ENCODE results near the gene PCDHB11.
"Not testable (repeated sequence)": the region's sequence is repeated elsewhere in the genome, so short reads cannot be mapped to it uniquely, and the experiment has no call there.

Gene PCDHB11

GRCh38 chr5:141186897-141187512, 12.4 kb upstream of the PCDHB11 start, which contains the start of gene PCDHB9:
PCDHB9 (plus strand) TSS chr5:141187161; CDS start chr5:141187319, 158 bp downstream.
- peak within 1 kb of the TSS; percentile 19 to 50 (median 45); a peak in 18 of 20 replicates for H3K4me3 ChIP-seq
- H3K9ac ChIP-seq: peak within 1 kb of the TSS in 9 of 11 experiments; percentile 3 to 60 (median 47); a peak in 6 of 22 replicates

GRCh38 chr5:141188682-141189081, 10.7 kb upstream of the PCDHB11 start:
- not testable (repeated sequence) for H3K4me2 ChIP-seq, H3K27me3 ChIP-seq, H3K4me1 ChIP-seq, H4K20me1 ChIP-seq, H3K36me3 ChIP-seq, H3K9ac ChIP-seq, H3K4me3 ChIP-seq, H3K27ac ChIP-seq
- H3K9me3 ChIP-seq (replicated peaks in 1 of 11): peaks cover 64 to 80% (median 74%) of the 10 kb centered on the region in 11 experiments

More at GRCh38 chr5:141186897-141187512, 12.4 kb upstream of the PCDHB11 start, which contains the start of gene PCDHB9:
- TF ChIP-seq Cebpa-rat (IDR thresholded peaks at IDR 0.05): no peak
- no peaks in the 10 kb centered on the region for H3K27me3 ChIP-seq
- H3K4me2 ChIP-seq: peak within 1 kb of the TSS in 8 of 11 experiments; percentile 10 to 59 (median 26); a peak in 9 of 22 replicates
- H3K36me3 ChIP-seq: no peaks in the 10 kb centered on the region
- no peaks in the 10 kb centered on the region for H4K20me1 ChIP-seq
- peaks cover 64 to 80% (median 74%) of the 10 kb centered on the region in 11 experiments for H3K9me3 ChIP-seq (replicated peaks in 1 of 11)
- H3K27ac ChIP-seq: peak within 1 kb of the TSS in 7 of 11 experiments; percentile 10 to 52 (median 30); a peak in 4 of 22 replicates
- no peaks in the 10 kb centered on the region for H3K4me1 ChIP-seq

- not testable (repeated sequence) for H4K20me1 ChIP-seq, H3K27ac ChIP-seq, H3K36me3 ChIP-seq, H3K9ac ChIP-seq, H3K27me3 ChIP-seq, H3K4me1 ChIP-seq, H3K4me3 ChIP-seq, H3K4me2 ChIP-seq
- H3K9me3 ChIP-seq (replicated peaks in 1 of 11): peaks cover 63 to 78% (median 73%) of the 10 kb centered on the region in 11 experiments
These were observed 10.3 kb upstream of the PCDHB11 start for GRCh38 chr5:141189131-141189530.

- Histone ChIP-seq H3K36me3 (no peaks in the 10 kb centered on the region), H3K4me3 (no peak within 1 kb of the TSS), H3K4me1 (no peaks in the 10 kb centered on the region), H3K27me3 (no peaks in the 10 kb centered on the region), H3K27ac (no peak within 1 kb of the TSS), H3K9me3 (replicated peaks in 1 of 11) (peaks cover 75 to 89% (median 80%) of the 10 kb centered on the region in 11 experiments), H3K4me2 (no peak within 1 kb of the TSS), H4K20me1 (no peaks in the 10 kb centered on the region), H3K9ac (no peak within 1 kb of the TSS)
- no peak for TF ChIP-seq Cebpa-rat (IDR thresholded peaks at IDR 0.05)
These were observed 7.2 kb upstream of the PCDHB11 start, which contains the start of gene PCDHB10 for GRCh38 chr5:141192110-141192725. PCDHB10 (plus strand) TSS chr5:141192353; CDS start chr5:141192553, 200 bp downstream.

GRCh38 chr5:141194332-141194731, 5.1 kb upstream of the PCDHB11 start:
- peaks cover 75 to 91% (median 85%) of the 10 kb centered on the region in 11 experiments for H3K9me3 ChIP-seq (replicated peaks in 1 of 11)
- not testable (repeated sequence) for H3K4me2 ChIP-seq, H3K27ac ChIP-seq, H3K36me3 ChIP-seq, H3K9ac ChIP-seq, H4K20me1 ChIP-seq, H3K27me3 ChIP-seq, H3K4me1 ChIP-seq, H3K4me3 ChIP-seq

- Histone ChIP-seq H4K20me1 (no peaks in the 10 kb centered on the region), H3K9ac (no peak overlapping the region), H3K4me1 (no peaks in the 10 kb centered on the region), H3K27ac (no peak overlapping the region), H3K4me2 (no peak overlapping the region), H3K9me3 (replicated peaks in 1 of 11) (peaks cover 76 to 91% (median 86%) of the 10 kb centered on the region in 11 experiments), H3K4me3 (peak overlapping the region in 1 of 10 experiments; percentile 13; a peak in 1 of 20 replicates), H3K36me3 (no peaks in the 10 kb centered on the region), H3K27me3 (no peaks in the 10 kb centered on the region)
- no peak for TF ChIP-seq Cebpa-rat (IDR thresholded peaks at IDR 0.05)
These were observed 3.1 kb upstream of the PCDHB11 start for GRCh38 chr5:141196363-141196762.

- H3K4me3 ChIP-seq, H3K27ac ChIP-seq, H4K20me1 ChIP-seq, H3K9ac ChIP-seq, H3K4me1 ChIP-seq, H3K27me3 ChIP-seq, H3K4me2 ChIP-seq, H3K36me3 ChIP-seq: not testable (repeated sequence)
- H3K9me3 ChIP-seq (replicated peaks in 1 of 11): peaks cover 61 to 78% (median 68%) of the 10 kb centered on the region in 11 experiments
These were observed 1.7 kb downstream of the PCDHB11 start for GRCh38 chr5:141201126-141201525.

DNA sequence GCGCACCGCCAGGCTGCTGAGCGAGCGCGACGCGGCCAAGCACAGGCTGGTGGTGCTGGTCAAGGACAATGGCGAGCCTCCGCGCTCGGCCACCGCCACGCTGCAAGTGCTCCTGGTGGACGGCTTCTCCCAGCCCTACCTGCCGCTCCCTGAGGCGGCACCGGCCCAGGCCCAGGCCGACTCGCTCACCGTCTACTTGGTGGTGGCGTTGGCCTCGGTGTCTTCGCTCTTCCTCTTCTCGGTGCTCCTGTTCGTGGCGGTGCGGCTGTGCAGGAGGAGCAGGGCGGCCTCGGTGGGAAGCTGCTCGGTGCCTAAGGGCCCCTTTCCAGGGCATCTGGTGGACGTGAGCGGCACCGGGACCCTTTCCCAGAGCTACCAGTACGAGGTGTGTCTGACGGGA, 2.2 kb downstream of the PCDHB11 start:
- H3K27me3 ChIP-seq, H3K4me2 ChIP-seq, H4K20me1 ChIP-seq, H3K9ac ChIP-seq, H3K27ac ChIP-seq, H3K36me3 ChIP-seq, H3K4me1 ChIP-seq, H3K4me3 ChIP-seq: not testable (repeated sequence)
- H3K9me3 ChIP-seq (replicated peaks in 1 of 11): peaks cover 56 to 73% (median 63%) of the 10 kb centered on the region in 11 experiments

- peaks cover 25 to 48% (median 28%) of the 10 kb centered on the region in 11 experiments for H3K9me3 ChIP-seq (replicated peaks in 1 of 11)
- H3K27ac ChIP-seq: no peak within 1 kb of the TSS
- H4K20me1 ChIP-seq: no peaks in the 10 kb centered on the region
- H3K4me3 ChIP-seq: no peak within 1 kb of the TSS
- no peak for TF ChIP-seq Cebpa-rat (IDR thresholded peaks at IDR 0.05)
- no peaks in the 10 kb centered on the region for H3K4me1 ChIP-seq
- no peak within 1 kb of the TSS for H3K4me2 ChIP-seq
- H3K36me3 ChIP-seq: no peaks in the 10 kb centered on the region
- no peak within 1 kb of the TSS for H3K9ac ChIP-seq
- H3K27me3 ChIP-seq: no peaks in the 10 kb centered on the region
These were observed 9.1 kb downstream of the PCDHB11 start, which contains the start of gene PCDHB12 for GRCh38 chr5:141208478-141208877. PCDHB12 (plus strand) TSS chr5:141208719; CDS start chr5:141208908, 189 bp downstream.

DNA sequence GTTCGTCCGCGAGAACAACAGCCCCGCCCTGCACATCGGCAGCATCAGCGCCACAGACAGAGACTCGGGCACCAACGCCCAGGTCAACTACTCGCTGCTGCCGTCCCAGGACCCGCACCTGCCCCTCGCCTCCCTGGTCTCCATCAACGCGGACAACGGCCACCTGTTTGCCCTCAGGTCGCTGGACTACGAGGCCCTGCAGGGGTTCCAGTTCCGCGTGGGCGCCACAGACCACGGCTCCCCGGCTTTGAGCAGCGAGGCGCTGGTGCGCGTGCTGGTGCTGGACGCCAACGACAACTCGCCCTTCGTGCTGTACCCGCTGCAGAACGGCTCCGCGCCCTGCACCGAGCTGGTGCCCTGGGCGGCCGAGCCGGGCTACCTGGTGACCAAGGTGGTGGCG, 10.9 kb downstream of the PCDHB11 start:
- not testable (repeated sequence) for H4K20me1 ChIP-seq, H3K36me3 ChIP-seq, H3K27ac ChIP-seq, H3K4me3 ChIP-seq, H3K27me3 ChIP-seq, H3K4me2 ChIP-seq, H3K4me1 ChIP-seq, H3K9ac ChIP-seq
- peaks cover 34 to 53% (median 36%) of the 10 kb centered on the region in 11 experiments for H3K9me3 ChIP-seq (replicated peaks in 1 of 11)

DNA sequence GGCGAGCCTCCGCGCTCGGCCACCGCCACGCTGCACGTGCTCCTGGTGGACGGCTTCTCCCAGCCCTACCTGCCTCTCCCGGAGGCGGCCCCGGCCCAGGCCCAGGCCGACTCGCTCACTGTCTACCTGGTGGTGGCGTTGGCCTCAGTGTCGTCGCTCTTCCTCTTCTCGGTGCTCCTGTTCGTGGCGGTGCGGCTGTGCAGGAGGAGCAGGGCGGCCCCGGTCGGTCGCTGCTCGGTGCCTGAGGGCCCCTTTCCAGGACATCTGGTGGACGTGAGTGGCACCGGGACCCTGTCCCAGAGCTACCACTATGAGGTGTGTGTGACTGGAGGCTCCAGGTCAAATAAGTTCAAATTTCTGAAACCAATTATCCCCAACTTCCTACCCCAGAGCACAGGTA, 11.4 kb downstream of the PCDHB11 start:
- H3K4me1 ChIP-seq, H3K27me3 ChIP-seq, H3K4me3 ChIP-seq, H4K20me1 ChIP-seq, H3K9ac ChIP-seq, H3K4me2 ChIP-seq, H3K36me3 ChIP-seq, H3K27ac ChIP-seq: not testable (repeated sequence)
- peaks cover 38 to 57% (median 40%) of the 10 kb centered on the region in 11 experiments for H3K9me3 ChIP-seq (replicated peaks in 1 of 11)

DNA sequence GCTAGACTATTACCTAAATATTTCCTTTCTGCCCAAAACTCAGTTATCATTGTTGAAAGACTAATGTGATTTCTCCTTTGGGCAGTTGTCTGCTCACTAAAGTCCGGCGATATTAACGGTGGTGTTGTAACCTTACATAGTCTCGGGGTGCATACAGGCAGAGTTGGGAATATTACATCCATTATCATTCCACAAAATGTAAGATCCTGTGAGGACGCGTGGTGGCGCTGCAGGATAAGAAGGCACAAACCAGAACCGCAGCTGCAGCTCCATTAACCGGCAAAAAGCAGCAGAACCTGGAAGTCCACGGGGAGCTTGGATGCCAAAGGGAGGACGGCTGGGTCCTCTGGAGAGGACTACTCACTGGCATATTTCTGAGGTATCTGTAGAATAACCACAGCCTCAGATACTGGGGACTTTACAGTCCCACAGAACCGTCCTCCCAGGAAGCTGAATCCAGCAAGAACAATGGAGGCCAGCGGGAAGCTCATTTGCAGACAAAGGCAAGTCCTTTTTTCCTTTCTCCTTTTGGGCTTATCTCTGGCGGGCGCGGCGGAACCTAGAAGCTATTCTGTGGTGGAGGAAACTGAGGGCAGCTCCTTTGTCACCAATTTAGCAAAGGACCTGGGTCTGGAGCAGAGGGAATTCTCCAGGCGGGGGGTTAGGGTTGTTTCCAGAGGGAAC, 14.4 kb downstream of the PCDHB11 start, which contains the start of gene PCDHB13:
TSS of gene PCDHB13 (plus strand) at position 264 of the 684 bp plus-strand sequence. CDS start at position 469, 205 bp downstream.
- H3K9ac ChIP-seq, H3K4me1 ChIP-seq, H3K27me3 ChIP-seq, H3K27ac ChIP-seq, H3K4me2 ChIP-seq, H3K36me3 ChIP-seq, H4K20me1 ChIP-seq, H3K4me3 ChIP-seq: not testable (repeated sequence)
- H3K9me3 ChIP-seq (replicated peaks in 1 of 11): peaks cover 58 to 82% (median 59%) of the 10 kb centered on the region in 11 experiments

GRCh38 chr5:141214583-141214982, 15.2 kb downstream of the PCDHB11 start:
- H3K9me3 ChIP-seq (replicated peaks in 1 of 11): peaks cover 54 to 82% (median 59%) of the 10 kb centered on the region in 11 experiments
- H3K36me3 ChIP-seq, H4K20me1 ChIP-seq, H3K4me3 ChIP-seq, H3K27me3 ChIP-seq, H3K9ac ChIP-seq, H3K4me2 ChIP-seq, H3K4me1 ChIP-seq, H3K27ac ChIP-seq: not testable (repeated sequence)

Measured in BLaER1 treated with 17β-estradiol and CSF1 and Interleukin-3, amounts not matched to agents 10 nM and 100 nM (cell line).